ENCODE measurements around the gene ABTB1. TPM values are rescaled to one million over a fixed set of nuclear protein-coding genes. Genes with fewer than 3 reads are reported as not detected.
A peak's percentile ranks its signal among the peaks of the same experiment; 100 is the strongest.

Gene ABTB1
- total RNA-seq, 1 experiment from 2014 or later: 12.5 TPM

GRCh38 chr3:127712881-127713771 lies 40.4 kb downstream of the ABTB1 start:
- H3K27me3 Mint-ChIP-seq (ENCODE audit: low read depth): no peaks in the 10 kb centered on the region; the same call in 1 of the 2 replicates
- TF ChIP-seq ATF3 (CRISPR knock-in tag; conservative IDR thresholded peaks at IDR 0.05): no peak
- TF ChIP-seq GTF2I (CRISPR knock-in tag; conservative IDR thresholded peaks at IDR 0.05): no peak
- TF ChIP-seq CDX4 (CRISPR knock-in tag; IDR thresholded peaks at IDR 0.05; ENCODE audit: borderline replicate concordance): no peak
- no peak for TF ChIP-seq NFATC4 (CRISPR knock-in tag; IDR thresholded peaks at IDR 0.05)
- no peak for TF ChIP-seq EMX1 (CRISPR knock-in tag; IDR thresholded peaks at IDR 0.05)
- no peak for TF ChIP-seq NR2C2 (CRISPR knock-in tag; IDR thresholded peaks at IDR 0.05)
- no peak for TF ChIP-seq ZNF512 (CRISPR knock-in tag; IDR thresholded peaks at IDR 0.05; ENCODE audit: borderline replicate concordance)
- no peak for TF ChIP-seq MXD4 (CRISPR knock-in tag; IDR thresholded peaks at IDR 0.05; ENCODE audit: borderline replicate concordance)
- no peak for TF ChIP-seq JUN (CRISPR knock-in tag; IDR thresholded peaks at IDR 0.05)
- no peak for TF ChIP-seq MAX (CRISPR knock-in tag; IDR thresholded peaks at IDR 0.05)
- no peak for TF ChIP-seq ZNF121 (CRISPR knock-in tag; IDR thresholded peaks at IDR 0.05)
- TF ChIP-seq HMGA2 (CRISPR knock-in tag; IDR thresholded peaks at IDR 0.05): no peak
- TF ChIP-seq MYBL2 (CRISPR knock-in tag; IDR thresholded peaks at IDR 0.05): no peak
- TF ChIP-seq OVOL2 (CRISPR knock-in tag; IDR thresholded peaks at IDR 0.05; ENCODE audit: borderline replicate concordance): no peak
- DNase-seq (ENCODE audit: low spot score) (no peak), ATAC-seq (no peak)
- POLR2A ChIA-PET: interaction anchor here (0.7 kb wide), 1 partner anchor 12 kb away, joined by 3 read pairs; no protein-coding TSS in a partner anchor
- no peaks in the 10 kb centered on the region for H3K36me3 Mint-ChIP-seq
- H3K27ac Mint-ChIP-seq: no peak overlapping the region
- H3K4me3 Mint-ChIP-seq: no peak overlapping the region
- no peaks in the 10 kb centered on the region for H3K9me3 Mint-ChIP-seq
- CTCF ChIA-PET: interaction anchor here (0.9 to 1.2 kb wide), 2 partner anchors 22 to 34 kb away, joined by 3 to 5 read pairs; no protein-coding TSS in a partner anchor
- H3K4me1 Mint-ChIP-seq: peaks cover 26% of the 10 kb centered on the region

GRCh38 chr3:127714125-127714571 lies 41.4 kb downstream of the ABTB1 start:
- Mint-ChIP-seq H3K36me3 (no peaks in the 10 kb centered on the region), H3K27me3 (ENCODE audit: low read depth) (no peaks in the 10 kb centered on the region; the same call in 1 of the 2 replicates), H3K9me3 (no peaks in the 10 kb centered on the region), H3K4me3 (no peak overlapping the region), H3K27ac (no peak overlapping the region), H3K4me1 (peaks cover 21% of the 10 kb centered on the region)
- ChIA-PET POLR2A (interaction anchor here (0.7 kb wide), 1 partner anchor 13 kb away, joined by 3 read pairs; no protein-coding TSS in a partner anchor), CTCF (interaction anchor here (0.9 to 1.2 kb wide), 4 partner anchors 18 to 35 kb away, joined by 3 to 5 read pairs (median 4); no protein-coding TSS in a partner anchor)
- DNase-seq (ENCODE audit: low spot score) (no peak), ATAC-seq (peak; percentile 47)
- no peak for TF ChIP-seq PRDM15 (CRISPR knock-in tag; IDR thresholded peaks at IDR 0.05)
- TF ChIP-seq AR (CRISPR knock-in tag; IDR thresholded peaks at IDR 0.05): no peak
- TF ChIP-seq MYBL2 (CRISPR knock-in tag; IDR thresholded peaks at IDR 0.05): no peak
- TF ChIP-seq ETV6 (CRISPR knock-in tag; IDR thresholded peaks at IDR 0.05): no peak
- TF ChIP-seq ZNF532 (CRISPR knock-in tag; IDR thresholded peaks at IDR 0.05; ENCODE audit: borderline replicate concordance): no peak
